ENCODE data around the gene RHOBTB1. TPM values are rescaled to one million over a fixed set of nuclear protein-coding genes. Genes with fewer than 3 reads are reported as not detected.
"Not testable (repeated sequence)": the region's sequence is repeated elsewhere in the genome, so short reads cannot be mapped to it uniquely, and the experiment has no call there.

The RHOBTB1 gene
- total RNA-seq, 1 donor from 2014 or later: 21.5 TPM

- peaks cover 2% of the 10 kb centered on the region for H3K27me3 Mint-ChIP-seq (ENCODE audit: insufficient read depth, low read depth)
- Histone ChIP-seq H3K27ac (no peak overlapping the region), H4K20me1 (ENCODE audit: low read depth) (no peaks in the 10 kb centered on the region)
These were observed 108.9 kb downstream of the RHOBTB1 start for GRCh38 chr10:60835049-60835448.

GRCh38 chr10:60834401-60834800 lies 109.6 kb downstream of the RHOBTB1 start:
- Mint-ChIP-seq H3K4me3 (no peak overlapping the region), H3K27me3 (ENCODE audit: insufficient read depth, low read depth) (peaks cover 2% of the 10 kb centered on the region), H3K9me3 (no peaks in the 10 kb centered on the region), H3K27ac (no peak overlapping the region), H3K4me1 (no peaks in the 10 kb centered on the region), H3K36me3 (no peaks in the 10 kb centered on the region)
- no peak overlapping the region for H3K27ac ChIP-seq
- no peak overlapping the region for H3K4me3 ChIP-seq
- TF ChIP-seq EZH2phosphoT487 (IDR thresholded peaks at IDR 0.05) (no peak), EZH2 (IDR thresholded peaks at IDR 0.05) (no peak), CTCF (IDR thresholded peaks at IDR 0.05) (no peak)
- H4K20me1 ChIP-seq (ENCODE audit: low read depth): no peaks in the 10 kb centered on the region
- H3K9me3 ChIP-seq (ENCODE audit: low read depth): no peaks in the 10 kb centered on the region
- H3K79me2 ChIP-seq (ENCODE audit: low read depth): no peaks in the 10 kb centered on the region
- no peaks in the 10 kb centered on the region for H3K4me1 ChIP-seq
- H3K27me3 ChIP-seq: no peaks in the 10 kb centered on the region
- no peak overlapping the region for H3K9ac ChIP-seq
- no peak overlapping the region for H2AFZ ChIP-seq (replicated peaks)
- H3F3A ChIP-seq (ENCODE audit: low read depth): no peaks in the 10 kb centered on the region
- no peaks in the 10 kb centered on the region for H3K36me3 ChIP-seq
- no peak for DNase-seq (ENCODE audit: low spot score)
- H3K4me2 ChIP-seq: no peak overlapping the region

More at GRCh38 chr10:60835049-60835448, 108.9 kb downstream of the RHOBTB1 start:
- no peak overlapping the region for H3K9ac ChIP-seq
- H3F3A ChIP-seq (ENCODE audit: low read depth): no peaks in the 10 kb centered on the region
- TF ChIP-seq EZH2 (IDR thresholded peaks at IDR 0.05) (no peak), CTCF (IDR thresholded peaks at IDR 0.05) (no peak), EZH2phosphoT487 (IDR thresholded peaks at IDR 0.05) (no peak)
- no peak overlapping the region for H2AFZ ChIP-seq (replicated peaks)
- H3K27me3 ChIP-seq: no peaks in the 10 kb centered on the region
- Mint-ChIP-seq H3K36me3 (no peaks in the 10 kb centered on the region), H3K27ac (no peak overlapping the region), H3K4me3 (no peak overlapping the region), H3K9me3 (no peaks in the 10 kb centered on the region), H3K4me1 (peaks cover under 1% of the 10 kb centered on the region)
- no peaks in the 10 kb centered on the region for H3K36me3 ChIP-seq
- DNase-seq (ENCODE audit: low spot score): no peak
- no peaks in the 10 kb centered on the region for H3K4me1 ChIP-seq
- no peak overlapping the region for H3K4me2 ChIP-seq
- H3K9me3 ChIP-seq (ENCODE audit: low read depth): no peaks in the 10 kb centered on the region
- H3K4me3 ChIP-seq: no peak overlapping the region
- no peaks in the 10 kb centered on the region for H3K79me2 ChIP-seq (ENCODE audit: low read depth)

- not testable (repeated sequence) for H3K4me3 Mint-ChIP-seq; H3K36me3 ChIP-seq; H3K9me3 ChIP-seq (ENCODE audit: low read depth); H3K27me3 ChIP-seq; H4K20me1 ChIP-seq (ENCODE audit: low read depth); H3F3A ChIP-seq (ENCODE audit: low read depth); H3K27ac ChIP-seq; H3K27me3 Mint-ChIP-seq (ENCODE audit: insufficient read depth, low read depth); H3K36me3 Mint-ChIP-seq; H3K4me3 ChIP-seq; H3K79me2 ChIP-seq (ENCODE audit: low read depth); H3K27ac Mint-ChIP-seq; H3K4me2 ChIP-seq; H2AFZ ChIP-seq (replicated peaks); H3K4me1 ChIP-seq; H3K9me3 Mint-ChIP-seq; DNase-seq (ENCODE audit: low spot score); H3K9ac ChIP-seq; H3K4me1 Mint-ChIP-seq
These were observed 111.8 kb downstream of the RHOBTB1 start for GRCh38 chr10:60832136-60832535.

- Histone ChIP-seq H3K79me2 (ENCODE audit: low read depth) (no peaks in the 10 kb centered on the region), H4K20me1 (ENCODE audit: low read depth) (no peaks in the 10 kb centered on the region), H3K27me3 (no peaks in the 10 kb centered on the region), H3F3A (ENCODE audit: low read depth) (no peaks in the 10 kb centered on the region), H3K9me3 (ENCODE audit: low read depth) (no peaks in the 10 kb centered on the region), H3K9ac (no peak overlapping the region), H3K4me3 (no peak overlapping the region), H3K4me2 (no peak overlapping the region), H3K36me3 (no peaks in the 10 kb centered on the region), H3K27ac (no peak overlapping the region), H2AFZ (replicated peaks) (no peak overlapping the region), H3K4me1 (no peaks in the 10 kb centered on the region)
- no peaks in the 10 kb centered on the region for H3K9me3 Mint-ChIP-seq
- no peak overlapping the region for H3K27ac Mint-ChIP-seq
- DNase-seq (ENCODE audit: low spot score): no peak
- no peaks in the 10 kb centered on the region for H3K36me3 Mint-ChIP-seq
- H3K27me3 Mint-ChIP-seq (ENCODE audit: insufficient read depth, low read depth): peaks cover 2% of the 10 kb centered on the region
- H3K4me1 Mint-ChIP-seq: no peaks in the 10 kb centered on the region
- no peak for TF ChIP-seq EZH2phosphoT487 (IDR thresholded peaks at IDR 0.05)
- TF ChIP-seq EZH2 (IDR thresholded peaks at IDR 0.05): no peak
- TF ChIP-seq CTCF (IDR thresholded peaks at IDR 0.05): no peak
- H3K4me3 Mint-ChIP-seq: no peak overlapping the region
These were observed 115.5 kb downstream of the RHOBTB1 start for GRCh38 chr10:60828489-60828852.
